ENCODE data around the gene HP. TPM values are rescaled to one million over a fixed set of nuclear protein-coding genes. Genes with fewer than 3 reads are reported as not detected.

Gene HP
- total and polyA plus RNA-seq, 2 experiments from 2014 or later = 0.45 TPM; not detected in 1

DNA sequence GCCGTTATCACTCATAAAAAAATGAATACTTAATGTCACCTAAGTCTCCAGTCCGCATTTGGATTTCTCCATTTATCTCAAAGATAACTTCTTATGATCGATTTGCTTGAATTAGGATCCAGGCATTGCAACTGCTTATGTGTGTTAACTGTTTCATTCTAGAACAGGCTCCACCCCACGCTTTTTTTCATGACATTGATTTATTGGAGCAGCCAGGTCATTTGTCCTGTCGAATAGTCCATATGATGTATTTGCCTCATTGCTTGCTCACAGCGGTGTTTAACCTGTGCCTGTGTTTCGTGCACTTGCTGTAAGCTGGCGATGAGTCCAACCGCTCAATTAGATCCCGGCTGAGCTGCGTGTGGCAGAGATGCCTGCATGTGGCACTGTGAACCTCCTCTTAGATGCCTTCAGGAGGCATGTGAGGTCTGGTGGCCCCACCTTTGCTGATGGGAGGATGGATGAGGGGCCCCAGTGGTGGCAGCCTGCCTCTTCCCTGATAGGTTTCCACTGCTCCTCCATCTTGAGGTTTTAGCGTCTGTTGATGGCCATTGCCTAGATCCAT is 55.7 kb downstream of the HP start:
- no peak for DNase-seq (ENCODE audit: low read depth in 1 of 2, low spot score in 1 of 2)
- H3K4me3 ChIP-seq = no peak overlapping the region

More for the DNA sequence above, 55.7 kb downstream of the HP start:
- H3K36me3 ChIP-seq = peaks cover 49% of the 10 kb centered on the region
- TF ChIP-seq CTCF (IDR thresholded peaks at IDR 0.05; ENCODE audit: low read depth, low read length) = no peak
- no peak overlapping the region for H3K27ac ChIP-seq
- no peaks in the 10 kb centered on the region for H3K9me3 ChIP-seq (ENCODE audit: low read depth)
- no peaks in the 10 kb centered on the region for H3K27me3 ChIP-seq
- H3K4me1 ChIP-seq (ENCODE audit: low read depth) = no peaks in the 10 kb centered on the region

Other genes starting within 250 kb of the HP start
- gene AP1G1, start 245.7 kb upstream of the HP start, total RNA-seq = 44.4 and 69.0 TPM in 2 replicates
- 14.7 and 21.1 TPM in 2 replicates for gene AP1G1, start 245.7 kb upstream of the HP start, polyA plus RNA-seq
- 16.0 and 20.9 TPM in 2 replicates for gene ATXN1L, start 208.5 kb upstream of the HP start, total RNA-seq
- 6.8 and 12.6 TPM in 2 replicates for gene ATXN1L, start 208.5 kb upstream of the HP start, polyA plus RNA-seq
- 24.9 and 25.1 TPM in 2 replicates for gene ZNF821, start 170.3 kb upstream of the HP start, total RNA-seq
- gene ZNF821, start 170.3 kb upstream of the HP start, polyA plus RNA-seq = 19.6 and 28.7 TPM in 2 replicates
- gene IST1, start 159.0 kb upstream of the HP start, total RNA-seq = 180 and 248 TPM in 2 replicates
- gene IST1, start 159.0 kb upstream of the HP start, polyA plus RNA-seq = 164 and 227 TPM in 2 replicates
- gene PKD1L3, start 54.1 kb upstream of the HP start, total RNA-seq = 0.04 TPM in 1 of 2 replicates, not detected in the other
- gene PKD1L3, start 54.1 kb upstream of the HP start, polyA plus RNA-seq = 0.02 TPM in 1 of 2 replicates, not detected in the other
- gene DHODH, start 45.8 kb upstream of the HP start, total RNA-seq = 10.7 and 11.5 TPM in 2 replicates
- gene DHODH, start 45.8 kb upstream of the HP start, polyA plus RNA-seq = 10.2 and 11.9 TPM in 2 replicates
- gene HPR, start 8.7 kb downstream of the HP start, total RNA-seq = not detected in 2 replicates
- gene HPR, start 8.7 kb downstream of the HP start, polyA plus RNA-seq = not detected in 2 replicates
- 3.6 TPM in 2 replicates for gene TXNL4B, start 39.1 kb downstream of the HP start, total RNA-seq
- 2.8 and 5.1 TPM in 2 replicates for gene TXNL4B, start 39.1 kb downstream of the HP start, polyA plus RNA-seq
- 36.9 and 39.4 TPM in 2 replicates for gene DHX38, start 39.3 kb downstream of the HP start, total RNA-seq
- 24.8 and 26.2 TPM in 2 replicates for gene DHX38, start 39.3 kb downstream of the HP start, polyA plus RNA-seq
- 2.7 and 5.1 TPM in 2 replicates for gene PMFBP1, start 117.7 kb downstream of the HP start, total RNA-seq
- 1.7 and 2.7 TPM in 2 replicates for gene PMFBP1, start 117.7 kb downstream of the HP start, polyA plus RNA-seq

Measured in cardiac muscle cell (in vitro differentiated cells and primary cell).